GM12801 (cell line): ENCODE measurements around the gene CD8A.

ENCODE experiments used
- TF ChIP-seq, protein P1 (sequence below): IDR thresholded peaks from one replicate; pipeline ENCODE4 v1.5.1; 2011; ENCODE audit warnings: control low read depth; ENCODE audit not compliant: insufficient read length; ENCODE audit errors: extremely low read depth

Gene CD8A

DNA sequence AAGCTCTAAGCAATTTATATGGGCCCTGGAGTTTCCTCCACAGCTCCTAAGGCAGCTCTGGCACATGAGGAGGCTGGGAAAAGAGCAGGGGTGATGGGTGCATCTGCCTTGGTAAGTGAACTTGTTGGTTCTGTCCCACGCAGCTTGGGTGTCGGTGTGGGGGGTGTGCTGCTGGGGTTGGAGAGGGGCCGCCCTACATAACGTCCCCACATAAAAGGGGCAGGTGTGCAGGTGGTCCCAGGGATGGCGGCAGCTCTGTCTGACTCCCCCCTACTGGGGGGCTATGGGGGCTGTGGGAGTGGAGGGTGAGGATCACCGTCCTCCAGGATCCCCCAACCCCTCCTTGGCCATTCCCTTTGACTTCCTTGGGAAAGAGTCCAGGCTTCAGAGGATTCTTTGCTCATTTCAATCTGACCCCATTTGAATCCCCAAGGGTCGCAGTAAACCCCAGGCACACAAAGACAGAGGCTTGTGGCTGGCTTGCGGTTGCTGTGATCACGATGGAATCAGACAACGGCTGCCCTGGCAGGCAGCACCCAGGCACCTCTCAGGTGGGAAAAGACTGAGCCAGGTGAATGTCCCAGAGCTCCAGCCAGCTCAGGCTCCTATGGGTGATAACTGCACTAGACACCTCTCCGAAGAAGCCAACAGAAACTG is 34.5 kb upstream of the CD8A start:
- TF ChIP-seq, protein P1, sequence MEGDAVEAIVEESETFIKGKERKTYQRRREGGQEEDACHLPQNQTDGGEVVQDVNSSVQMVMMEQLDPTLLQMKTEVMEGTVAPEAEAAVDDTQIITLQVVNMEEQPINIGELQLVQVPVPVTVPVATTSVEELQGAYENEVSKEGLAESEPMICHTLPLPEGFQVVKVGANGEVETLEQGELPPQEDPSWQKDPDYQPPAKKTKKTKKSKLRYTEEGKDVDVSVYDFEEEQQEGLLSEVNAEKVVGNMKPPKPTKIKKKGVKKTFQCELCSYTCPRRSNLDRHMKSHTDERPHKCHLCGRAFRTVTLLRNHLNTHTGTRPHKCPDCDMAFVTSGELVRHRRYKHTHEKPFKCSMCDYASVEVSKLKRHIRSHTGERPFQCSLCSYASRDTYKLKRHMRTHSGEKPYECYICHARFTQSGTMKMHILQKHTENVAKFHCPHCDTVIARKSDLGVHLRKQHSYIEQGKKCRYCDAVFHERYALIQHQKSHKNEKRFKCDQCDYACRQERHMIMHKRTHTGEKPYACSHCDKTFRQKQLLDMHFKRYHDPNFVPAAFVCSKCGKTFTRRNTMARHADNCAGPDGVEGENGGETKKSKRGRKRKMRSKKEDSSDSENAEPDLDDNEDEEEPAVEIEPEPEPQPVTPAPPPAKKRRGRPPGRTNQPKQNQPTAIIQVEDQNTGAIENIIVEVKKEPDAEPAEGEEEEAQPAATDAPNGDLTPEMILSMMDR = no peak

DNA sequence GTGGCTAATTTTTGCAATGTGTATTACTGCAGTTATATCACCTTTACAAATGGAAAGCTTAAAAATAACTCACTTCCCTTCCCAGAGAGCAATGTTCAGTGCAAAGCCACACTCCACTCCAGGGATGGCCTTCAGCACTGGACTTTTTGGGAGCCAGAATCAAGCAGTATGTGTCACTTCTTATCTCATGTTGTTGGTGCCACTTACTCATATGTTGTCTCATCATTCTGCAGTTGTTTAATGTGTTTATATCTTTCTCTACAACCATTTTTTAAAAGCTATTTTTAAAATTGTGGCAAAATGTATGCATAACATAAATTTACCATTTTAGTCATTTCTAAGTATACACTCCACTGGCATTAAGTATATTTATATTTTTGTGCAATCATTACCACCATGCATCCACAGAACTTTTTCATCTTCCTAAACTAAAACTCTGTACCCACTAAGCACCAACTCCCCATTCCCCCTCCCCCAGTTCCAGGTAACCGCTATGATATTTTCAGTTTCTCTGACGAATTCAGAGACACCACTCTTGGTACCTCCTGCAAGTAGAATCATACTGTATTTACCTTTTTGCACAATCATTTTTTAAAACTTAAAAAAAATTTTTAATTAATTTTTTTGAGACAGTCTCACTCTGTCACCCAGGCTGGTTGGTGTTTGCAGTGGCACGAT is 32.1 kb upstream of the CD8A start:
- TF ChIP-seq, protein P1 = no peak

DNA sequence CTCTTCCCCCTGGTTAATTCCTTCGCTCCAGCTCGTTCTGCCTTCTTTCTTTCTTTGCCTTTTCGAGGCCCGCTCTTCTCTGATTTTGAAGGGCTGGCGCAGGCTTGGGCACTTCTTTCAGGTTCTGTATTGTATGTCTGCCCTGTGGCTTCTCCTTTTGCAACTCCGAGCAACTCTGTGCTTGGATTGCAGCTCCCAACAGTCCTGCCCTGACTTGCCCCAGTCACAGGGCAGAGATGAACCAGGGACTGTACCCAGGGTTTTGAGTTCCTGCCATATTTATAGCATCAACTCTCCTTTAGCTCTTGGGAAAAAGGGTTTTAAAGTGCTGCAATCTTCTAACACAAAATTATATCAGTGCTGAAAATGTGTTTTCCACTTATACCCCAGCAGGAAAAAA is 31.1 kb upstream of the CD8A start:
- TF ChIP-seq, protein P1 = no peak

DNA sequence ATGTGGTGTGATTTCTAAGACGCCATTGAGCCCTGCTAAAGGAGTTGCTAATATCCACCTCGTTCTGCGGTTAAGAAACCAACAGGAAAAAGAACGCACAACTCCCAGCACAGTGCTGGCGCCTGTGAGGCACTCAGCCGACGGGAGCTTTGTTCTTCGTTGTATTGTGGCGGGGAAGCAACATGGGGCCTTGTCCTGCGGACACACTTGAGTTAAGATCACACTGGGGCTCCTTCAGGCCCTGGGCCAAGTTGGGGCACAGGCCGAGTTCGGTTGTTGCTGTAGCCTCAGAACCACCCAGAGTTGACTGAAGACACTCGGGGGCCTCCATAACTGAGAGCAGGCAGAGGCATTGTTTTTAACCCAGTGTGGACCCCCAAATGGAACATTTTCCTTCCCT is 30.6 kb upstream of the CD8A start:
- TF ChIP-seq, protein P1 = no peak

DNA sequence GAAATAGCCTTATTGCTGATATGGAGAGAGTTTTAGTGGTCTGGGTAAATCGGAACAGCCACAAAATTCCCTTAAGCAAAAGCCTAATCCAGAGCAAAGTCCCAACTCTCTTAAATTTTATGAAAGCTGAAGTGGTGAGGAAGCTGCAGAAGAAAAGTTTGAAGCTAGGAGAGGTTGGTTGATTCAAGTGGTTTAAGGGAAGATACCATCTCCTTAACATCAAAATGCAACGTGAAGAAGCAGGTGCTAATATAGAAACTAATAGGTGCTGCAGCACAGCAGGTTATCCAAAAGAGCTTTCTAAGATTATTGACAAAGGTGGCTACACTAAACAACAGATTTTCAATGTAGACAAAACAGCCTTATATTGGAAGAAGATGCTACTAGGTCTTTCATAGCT is 28.2 kb upstream of the CD8A start:
- TF ChIP-seq, protein P1 = no peak

DNA sequence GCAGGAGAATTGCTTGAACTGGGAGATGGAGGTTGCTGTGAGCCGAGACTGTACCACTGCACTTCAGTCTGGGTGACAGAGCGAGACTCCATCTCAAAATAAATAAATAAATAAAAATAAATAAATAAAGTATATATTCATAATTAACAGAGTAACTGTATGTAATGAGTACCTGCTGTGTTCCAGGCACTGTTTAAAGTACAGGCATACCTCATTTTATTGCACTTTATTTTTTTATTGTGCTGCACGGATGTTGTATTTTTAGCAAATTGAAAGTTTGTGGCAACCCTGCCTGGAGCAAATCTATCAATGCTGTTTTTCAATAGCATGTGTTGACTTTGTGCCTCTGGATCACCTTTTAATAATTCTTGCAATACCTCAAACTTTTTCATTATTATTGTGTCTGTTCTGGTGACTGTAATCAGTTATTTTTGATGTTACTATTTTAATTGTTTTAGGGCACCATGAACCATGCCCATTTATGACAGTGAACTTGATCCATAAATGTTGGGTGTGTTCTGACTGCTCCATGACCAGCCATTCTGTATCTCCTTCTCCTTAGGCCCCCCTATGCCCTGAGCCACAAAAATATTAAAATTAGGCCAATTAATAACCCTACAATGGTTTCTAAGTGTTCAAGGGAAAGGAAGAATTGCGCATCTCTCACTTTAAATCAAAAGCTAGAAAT is 27.5 kb upstream of the CD8A start:
- TF ChIP-seq, protein P1 = no peak

DNA sequence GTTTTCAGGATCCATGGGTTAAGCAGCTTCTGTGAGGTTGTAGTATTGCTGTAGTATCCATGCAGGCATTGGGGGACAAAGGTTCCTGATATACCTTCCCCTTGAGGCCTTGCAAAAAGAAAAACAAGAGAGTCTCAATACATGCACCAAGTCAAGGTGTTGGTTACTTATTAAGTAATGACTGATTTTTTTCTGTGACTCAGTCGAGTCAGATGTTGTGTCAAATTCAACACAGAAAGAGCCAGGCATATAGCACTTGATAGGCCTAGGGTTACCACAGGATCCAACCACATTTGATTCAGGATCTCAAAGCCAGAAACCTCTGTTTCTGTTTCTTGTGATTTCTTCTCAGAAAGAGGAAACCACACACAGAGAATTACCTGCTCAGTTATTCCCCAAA is 24.9 kb upstream of the CD8A start:
- TF ChIP-seq, protein P1 = no peak
